ENCODE results near the gene GCG.

The GCG gene

GRCh38 chr2:162148956-162149355, 3.1 kb downstream of the GCG start:
- DNase-seq, result no peak

GRCh38 chr2:162143969-162144368, 8.1 kb downstream of the GCG start:
- no peak for DNase-seq

- no peak for DNase-seq
These were observed 13.7 kb downstream of the GCG start for GRCh38 chr2:162138310-162138709.

GRCh38 chr2:162127422-162127821, 24.6 kb downstream of the GCG start:
- no peak for DNase-seq

- no peak for DNase-seq
These were observed 25.5 kb downstream of the GCG start for GRCh38 chr2:162126527-162126926.

- DNase-seq, result no peak
These were observed 25.9 kb downstream of the GCG start for GRCh38 chr2:162126111-162126519.

GRCh38 chr2:162125138-162125537, 26.9 kb downstream of the GCG start:
- no peak for DNase-seq

GRCh38 chr2:162123806-162124758, 28.0 kb downstream of the GCG start:
- peak; percentile 66 for DNase-seq

- no peak for DNase-seq
These were observed 33.6 kb downstream of the GCG start for GRCh38 chr2:162118166-162119031.

GRCh38 chr2:162116352-162116751, 35.7 kb downstream of the GCG start:
- DNase-seq, result no peak

GRCh38 chr2:162115076-162115475, 37.0 kb downstream of the GCG start:
- no peak for DNase-seq

GRCh38 chr2:162114271-162114670, 37.8 kb downstream of the GCG start:
- DNase-seq, result no peak

- no peak for DNase-seq
These were observed 38.3 kb downstream of the GCG start for GRCh38 chr2:162113776-162114168.

GRCh38 chr2:162113088-162113775, 38.8 kb downstream of the GCG start:
- no peak for DNase-seq

GRCh38 chr2:162111958-162112850, 39.8 kb downstream of the GCG start:
- DNase-seq, result no peak

- no peak for DNase-seq
These were observed 44.6 kb downstream of the GCG start for GRCh38 chr2:162107361-162107901.

- DNase-seq, result no peak
These were observed 45.3 kb downstream of the GCG start for GRCh38 chr2:162106746-162107145.

GRCh38 chr2:162106146-162106551, 45.9 kb downstream of the GCG start:
- DNase-seq, result no peak

GRCh38 chr2:162103443-162104009, 48.5 kb downstream of the GCG start:
- peak; percentile 66 for DNase-seq

GRCh38 chr2:162100579-162100978, 51.5 kb downstream of the GCG start:
- DNase-seq, result no peak

- DNase-seq, result no peak
These were observed 52.2 kb downstream of the GCG start for GRCh38 chr2:162099836-162100235.
